ENCODE data around the gene CCDC59.
"Not testable (repeated sequence)": the region's sequence is repeated elsewhere in the genome, so short reads cannot be mapped to it uniquely, and the experiment has no call there.

CCDC59 gene

GRCh38 chr12:82358200-82359114 lies at the start of gene CCDC59, which contains the start of gene METTL25:
Gene CCDC59 (minus strand): TSS chr12:82358387. CDS start chr12:82358376, 11 bp downstream.
Gene METTL25 (plus strand): TSS chr12:82358529. CDS start chr12:82358566, 37 bp downstream.
- DNase-seq: peak; percentile 99

GRCh38 chr12:82407481-82407880 lies 49.3 kb upstream of the CCDC59 start:
- DNase-seq: no peak

GRCh38 chr12:82406651-82407050 lies 48.5 kb upstream of the CCDC59 start:
- no peak for DNase-seq

- no peak for DNase-seq
Observed at GRCh38 chr12:82400819-82401218, 42.6 kb upstream of the CCDC59 start.

GRCh38 chr12:82398879-82399278 lies 40.7 kb upstream of the CCDC59 start:
- DNase-seq: no peak

- DNase-seq: no peak
Observed at GRCh38 chr12:82383930-82384552, 25.9 kb upstream of the CCDC59 start.

GRCh38 chr12:82378997-82379396 lies 20.8 kb upstream of the CCDC59 start:
- no peak for DNase-seq

GRCh38 chr12:82375201-82375600 lies 17.0 kb upstream of the CCDC59 start:
- no peak for DNase-seq

- no peak for DNase-seq
Observed at GRCh38 chr12:82366197-82366596, 8.0 kb upstream of the CCDC59 start.

- DNase-seq: no peak
Observed at GRCh38 chr12:82363990-82364389, 5.8 kb upstream of the CCDC59 start.

GRCh38 chr12:82361461-82361915 lies 3.3 kb upstream of the CCDC59 start:
- no peak for DNase-seq

- DNase-seq: not testable (repeated sequence)
Observed at GRCh38 chr12:82360834-82361233, 2.6 kb upstream of the CCDC59 start.

GRCh38 chr12:82359115-82359478 lies 910 bp upstream of the CCDC59 start:
- peak; percentile 37 for DNase-seq

- no peak for DNase-seq
Observed at GRCh38 chr12:82357845-82358199, 365 bp downstream of the CCDC59 start.

GRCh38 chr12:82357340-82357739 lies 847 bp downstream of the CCDC59 start:
- no peak for DNase-seq

GRCh38 chr12:82351390-82351789 lies 6.8 kb downstream of the CCDC59 start:
- DNase-seq: no peak

GRCh38 chr12:82350161-82350560 lies 8.0 kb downstream of the CCDC59 start:
- DNase-seq: no peak

GRCh38 chr12:82329508-82329907 lies 28.7 kb downstream of the CCDC59 start:
- DNase-seq: no peak

- DNase-seq: no peak
Observed at GRCh38 chr12:82327861-82328260, 30.3 kb downstream of the CCDC59 start.

- DNase-seq: no peak
Observed at GRCh38 chr12:82326905-82327503, 31.2 kb downstream of the CCDC59 start.

GRCh38 chr12:82325540-82326336 lies 32.4 kb downstream of the CCDC59 start:
- DNase-seq: no peak

GRCh38 chr12:82319276-82319675 lies 38.9 kb downstream of the CCDC59 start:
- DNase-seq: no peak

GRCh38 chr12:82314406-82314892 lies 43.7 kb downstream of the CCDC59 start:
- no peak for DNase-seq

Data from femur (tissue), 1 donor.